Adrenal gland (tissue), 12 donors: ENCODE data around the gene FRRS1L. TPM values are rescaled to one million over a fixed set of nuclear protein-coding genes. Genes with fewer than 3 reads are reported as not detected.

Experiments
- DNase-seq, 7 donors: peaks; one replicate each; pipeline ENCODE4 v3.0.0-alpha.2; 2019 to 2020
- H3K27ac ChIP-seq, 5 donors: fragments of 200-600 bp; sonication (generic) in 4 of 5; 1 replicate in 3 of 5; 2 replicates in 2 of 5; pipeline versions ENCODE4 v1.5.1 to v1.8.0; 2016 to 2020; ENCODE audit warnings: mild to moderate bottlenecking in 1 of 5
- H3K27me3 ChIP-seq: fragments of 200-600 bp; 2 replicates; pipeline ENCODE4 v1.8.0; 2021
- H3K36me3 ChIP-seq, 2 donors: fragments of 200-600 bp; replicated peaks in 1 of 2; 1 replicate in 1 of 2; 2 replicates in 1 of 2; pipeline versions ENCODE4 v1.5.1 to v1.8.0; 2018 to 2022
- H3K4me1 ChIP-seq, 2 donors: fragments of 200-600 bp; replicated peaks in 1 of 2; 1 replicate in 1 of 2; 2 replicates in 1 of 2; pipeline versions ENCODE4 v1.5.1 to v1.8.0; 2018 to 2021
- H3K4me3 ChIP-seq, 4 donors: fragments of 200-600 bp; sonication (generic) in 3 of 4; one replicate each; pipeline ENCODE4 v1.5.1; 2016 to 2018
- H3K9me3 ChIP-seq, 3 donors: fragments of 200-600 bp; sonication (generic) in 1 of 3; replicated peaks in 1 of 3; 1 replicate in 2 of 3; 2 replicates in 1 of 3; pipeline versions ENCODE4 v1.5.1 to v1.8.0; 2016 to 2021
- CTCF ChIP-seq, 6 experiments: fragments of 450-650 bp in 4 of 6; fragments of 200-600 bp in 2 of 6; sonication (generic) in 1 of 6; IDR thresholded peaks; 1 replicate in 5 of 6; 2 replicates in 1 of 6; pipeline versions ENCODE4 v1.5.1 to v1.8.0; 2016 to 2021; ENCODE audit warnings: antibody characterized with exemption in 6 of 6, mild to moderate bottlenecking in 2 of 6, moderate library complexity in 1 of 6
- POLR2A ChIP-seq, 2 donors: fragments of 450-650 bp; IDR thresholded peaks; one replicate each; pipeline ENCODE4 v1.6.1; 2017; ENCODE audit warnings: antibody characterized with exemption in 2 of 2, mild to moderate bottlenecking in 2 of 2, moderate library complexity in 1 of 2
- WGBS, 4 donors: extraction: QIAGEN DNeasy Blood & Tissue Kit in 2 of 4; methylation state at CpG; one replicate each; pipeline versions ENCODE4 v1.1.5 to v1.1.7; 2013 to 2017; 5-methylcytosine and 5-hydroxymethylcytosine counted together
- intact Hi-C, 2 donors: fragments of 100-400 bp; cut with DNase I; formaldehyde crosslinking; loops; one replicate each; pipeline versions ENCODE4 v1.14.1 to v1.15.0; 2022 to 2023
- polyA plus RNA-seq, 3 donors: library from polyadenylated mRNA; stranded (reverse); fragments of 200-250 nt in 2 of 3; fragments of 350-450 nt in 1 of 3; fragmentation: Illumina TruSeq in 1 of 3; extraction: RNeasy Lipid Tissue Mini Kit (QIAGEN cat#74804) in 1 of 3; gene quantifications; one replicate each; pipeline ENCODE4 v1.2.3, GENCODE V29; 2013 to 2014
- total RNA-seq, 9 donors: library from RNA; depleted of rRNA in 4 of 9; stranded (reverse); fragments of >200 nt in 4 of 9; fragments of 120-200 nt in 1 of 9; fragmentation: NEBNext Ultra II Directional in 1 of 9; extraction: Animal tissue kit (Norgen Biotek cat#: 25700) in 1 of 9; gene quantifications; one replicate each; pipeline versions ENCODE4 v1.1.0 to v1.2.4, GENCODE V29; 2013 to 2023
- donor health status: healthy with polysubstance abuse.
- donor health status: Bipolar disorder and iron deficiency.
- donor health status: DM: yes; HTN: yes; CAD: no.
- donor health status: DM: no; HTN: no; CAD: no.
- donor health status: DM: no; HTN: no; CAD: no.
- donor health status: DM: yes; HTN: yes; CAD: no.

Gene FRRS1L
- total and polyA plus RNA-seq, 12 donors: 2.9 to 24.8 (median 14.8) TPM

- Histone ChIP-seq H3K27ac (peak overlapping the region; percentile 50 to 76 (median 64)), H3K4me1 (peaks cover 65 to 100% of the 10 kb centered on the region in 2 donors), H3K36me3 (peaks cover 0 to 3% of the 10 kb centered on the region in 2 donors), H3K4me3 (peak overlapping the region in 1 of 4 donors; percentile 1), H3K9me3 (no peaks in the 10 kb centered on the region), H3K27me3 (no peaks in the 10 kb centered on the region)
- WGBS, 4 donors: 20 to 32% (median 28%) methylated on average over 5 of the region's 5 CpGs
- DNase-seq: no peak
- TF ChIP-seq CTCF (IDR thresholded peaks at IDR 0.05) (no peak), POLR2A (IDR thresholded peaks at IDR 0.05) (peak in 1 of 2 donors; percentile 19)
- intact Hi-C loops: no loop called here
These were observed 56.6 kb downstream of the FRRS1L start for GRCh38 chr9:109110329-109111021.

GRCh38 chr9:109109967-109110328 lies 57.1 kb downstream of the FRRS1L start:
- Histone ChIP-seq H3K4me1 (peaks cover 64 to 95% of the 10 kb centered on the region in 2 donors), H3K27ac (peak overlapping the region; percentile 50 to 76 (median 64)), H3K36me3 (peaks cover 0 to 7% of the 10 kb centered on the region in 2 donors), H3K9me3 (no peaks in the 10 kb centered on the region), H3K4me3 (peak overlapping the region in 1 of 4 donors; percentile 1), H3K27me3 (no peaks in the 10 kb centered on the region)
- DNase-seq: no peak
- no peak for TF ChIP-seq CTCF (IDR thresholded peaks at IDR 0.05)
- TF ChIP-seq POLR2A (IDR thresholded peaks at IDR 0.05): no peak
- intact Hi-C loops: no loop called here

GRCh38 chr9:109108318-109108717 lies 58.7 kb downstream of the FRRS1L start:
- no peak for DNase-seq
- peak overlapping the region in 3 of 5 donors; percentile 45 to 76 (median 74) for H3K27ac ChIP-seq
- 52 to 61% (median 56%) methylated on average over 4 of the region's 4 CpGs for WGBS, 4 donors
- H3K36me3 ChIP-seq: peaks cover 0 to 7% of the 10 kb centered on the region in 2 donors
- H3K27me3 ChIP-seq: no peaks in the 10 kb centered on the region
- H3K9me3 ChIP-seq: no peaks in the 10 kb centered on the region
- intact Hi-C loops: no loop called here
- no peak overlapping the region for H3K4me3 ChIP-seq
- TF ChIP-seq CTCF (IDR thresholded peaks at IDR 0.05) (no peak), POLR2A (IDR thresholded peaks at IDR 0.05) (no peak)
- H3K4me1 ChIP-seq: peaks cover 62 to 85% of the 10 kb centered on the region in 2 donors

GRCh38 chr9:109107402-109108240 lies 59.4 kb downstream of the FRRS1L start:
- H3K27ac ChIP-seq: peak overlapping the region in 4 of 5 donors; percentile 45 to 76 (median 73)
- DNase-seq: peak in 6 of 7 donors; percentile 43 to 73 (median 57)
- H3K36me3 ChIP-seq: peaks cover 0 to 7% of the 10 kb centered on the region in 2 donors
- H3K4me1 ChIP-seq: peaks cover 55 to 78% of the 10 kb centered on the region in 2 donors
- no peak overlapping the region for H3K4me3 ChIP-seq
- no peaks in the 10 kb centered on the region for H3K27me3 ChIP-seq
- intact Hi-C loops: no loop called here
- TF ChIP-seq POLR2A (IDR thresholded peaks at IDR 0.05): no peak
- TF ChIP-seq CTCF (IDR thresholded peaks at IDR 0.05): no peak
- WGBS, 4 donors: 18 to 27% (median 25%) methylated on average over 4 of the region's 4 CpGs
- peaks cover 0 to 5% (median 0%) of the 10 kb centered on the region in 3 donors for H3K9me3 ChIP-seq
